HepG2 (cell line): ENCODE results near the gene FAM118B. TPM values are rescaled to one million over a fixed set of nuclear protein-coding genes. Genes with fewer than 3 reads are reported as not detected.

Experiments used
- ATAC-seq: fragments of 200-7000 bp; cut with Tn5 transposase; 3 replicates; pipeline ENCODE4 v1.9.1; 2020; ENCODE audit warnings: mild to moderate bottlenecking, moderate library complexity
- BruUV-seq: library from RNA; stranded (reverse); fragments of 400-500 nt; replicated peaks from 2 replicates; lab custom pipeline; 2021; lab: Mats Ljungman, UMichigan
- CTCF ChIA-PET: fragments of 300-600 bp; formaldehyde crosslinking; extraction: SDS; loops from one replicate; lab custom pipeline; 2021; ENCODE audit warnings: low total read pairs, inconsistent platforms, low intra/inter-chr PET ratio; lab: Yijun Ruan, JAX
- POLR2A ChIA-PET: fragments of 350-600 bp; sonication (Branson Sonifier 250); formaldehyde crosslinking; loops from one replicate; lab custom pipeline; 2020; ENCODE audit warnings: antibody characterized with exemption, inconsistent platforms; lab: Yijun Ruan, JAX
- DNase-seq: peaks from one replicate; pipeline ENCODE4 v3.0.0-alpha.2; 2015; ENCODE audit warnings: low spot score
- FAIRE-seq: peaks from 3 replicates; lab custom pipeline; 2011; peaks lifted over from hg19 to GRCh38; lab: Jason Lieb, UNC
- H2AFZ ChIP-seq: one replicate; pipeline ENCODE4 v1.6.1; 2011; ENCODE audit warnings: low read length, inconsistent platforms
- H3K27ac ChIP-seq: fragments of 300-600 bp; 3 replicates; pipeline ENCODE4 v1.8.0; 2011; ENCODE audit warnings: mixed run types, mild to moderate bottlenecking, mixed read lengths, low read length, inconsistent platforms; ENCODE audit not compliant: insufficient read depth; ENCODE audit errors: extremely low read length
- H3K27me3 ChIP-seq, 2 experiments: fragments of 200-600 bp in 1 of 2; 2 replicates in 1 of 2; 3 replicates in 1 of 2; pipeline versions ENCODE4 v1.6.0 to v1.8.0; 2011; ENCODE audit warnings: low read length in 2 of 2, mild to moderate bottlenecking in 2 of 2, moderate library complexity in 2 of 2, inconsistent platforms in 1 of 2; ENCODE audit not compliant: insufficient read depth in 2 of 2, control insufficient read depth in 1 of 2
- H3K36me3 ChIP-seq, 2 experiments: fragments of 200-600 bp in 1 of 2; replicated peaks in 1 of 2; 2 replicates in 1 of 2; 3 replicates in 1 of 2; pipeline versions ENCODE4 v1.5.1 to v1.8.0; 2011; ENCODE audit warnings: low read length in 2 of 2, inconsistent platforms in 1 of 2; ENCODE audit not compliant: insufficient read depth in 2 of 2, control insufficient read depth in 1 of 2
- H3K4me1 ChIP-seq: 2 replicates; pipeline ENCODE4 v1.5.1; 2012; ENCODE audit warnings: low read length, inconsistent platforms; ENCODE audit not compliant: insufficient read depth
- H3K4me2 ChIP-seq: 2 replicates; pipeline ENCODE4 v1.6.0; 2011; ENCODE audit warnings: low read depth, low read length, inconsistent platforms
- H3K4me3 ChIP-seq, 3 experiments: fragments of 200-600 bp in 1 of 3; sonication (generic), shearing (Covaris generic) in 1 of 3; replicated peaks in 1 of 3; 2 replicates each; pipeline ENCODE4 v1.5.1; 2011 to 2016; ENCODE audit warnings: low read length in 3 of 3, inconsistent platforms in 2 of 3, low read depth in 2 of 3, mild to moderate bottlenecking in 2 of 3, control low read depth in 1 of 3, mixed read lengths in 1 of 3; ENCODE audit not compliant: insufficient read depth in 1 of 3
- H3K79me2 ChIP-seq: one replicate; pipeline ENCODE4 v1.6.1; 2011; ENCODE audit warnings: low read length, inconsistent platforms; ENCODE audit not compliant: insufficient read depth
- H3K9ac ChIP-seq: 2 replicates; pipeline ENCODE4 v1.6.0; 2011; ENCODE audit warnings: mild to moderate bottlenecking, low read depth, low read length, inconsistent platforms; ENCODE audit not compliant: insufficient read depth
- H3K9me3 ChIP-seq: 2 replicates; pipeline ENCODE4 v1.5.1; 2012; ENCODE audit warnings: mild to moderate bottlenecking, low read length
- H4K20me1 ChIP-seq: 2 replicates; pipeline ENCODE4 v1.6.0; 2011; ENCODE audit warnings: inconsistent platforms, mild to moderate bottlenecking, low read length, moderate library complexity; ENCODE audit not compliant: insufficient read depth
- ARHGAP35 ChIP-seq: sonication (generic); formaldehyde crosslinking; IDR thresholded peaks from 2 replicates; pipeline ENCODE4 v1.9.0; 2022; ENCODE audit warnings: mild to moderate bottlenecking, inconsistent platforms, moderate library complexity, missing genetic modification reagents, borderline replicate concordance
- ATF7-NPFF ChIP-seq: sonication (generic); formaldehyde crosslinking; IDR thresholded peaks from 2 replicates; pipeline ENCODE4 v1.8.1; 2023; ENCODE audit warnings: mild to moderate bottlenecking, low read depth, missing genetic modification reagents, moderate library complexity
- GATAD1 ChIP-seq: IDR thresholded peaks from 2 replicates; pipeline ENCODE4 v1.6.1; 2016; ENCODE audit warnings: missing genetic modification reagents, missing compliant biosample characterization
- MXD4 ChIP-seq: IDR thresholded peaks from 2 replicates; pipeline ENCODE4 v1.6.1; 2016; ENCODE audit warnings: mild to moderate bottlenecking, missing biosample characterization, missing genetic modification reagents
- NBN ChIP-seq: fragments of 450-650 bp; conservative IDR thresholded peaks from 2 replicates; pipeline ENCODE4 v1.6.1; 2017
- PHF20 ChIP-seq: sonication (generic); formaldehyde crosslinking; IDR thresholded peaks from 2 replicates; pipeline ENCODE4 v1.5.0; 2020; ENCODE audit warnings: mild to moderate bottlenecking, missing genetic modification reagents
- TCF12 ChIP-seq, 2 experiments: fragments of 450-650 bp in 1 of 2; sonication (generic) in 1 of 2; formaldehyde crosslinking in 1 of 2; IDR thresholded peaks; 2 replicates each; pipeline versions ENCODE4 v1.6.1 to v1.8.0; 2017 to 2022; ENCODE audit warnings: antibody characterized with exemption in 1 of 2, mild to moderate bottlenecking in 1 of 2, missing genetic modification reagents in 1 of 2, moderate library complexity in 1 of 2
- ZNF30 ChIP-seq: sonication (generic); formaldehyde crosslinking; IDR thresholded peaks from 2 replicates; pipeline ENCODE4 v1.5.0; 2020; ENCODE audit warnings: mild to moderate bottlenecking, missing genetic modification reagents
- ZNF354B ChIP-seq: sonication (generic); formaldehyde crosslinking; IDR thresholded peaks from 2 replicates; pipeline ENCODE4 v1.8.0; 2022; ENCODE audit warnings: mild to moderate bottlenecking, missing genetic modification reagents
- WGBS: methylation state at CpG from one replicate; pipeline ENCODE4 v1.1.6; 2017; ENCODE audit warnings: low lambda C conversion rate; 5-methylcytosine and 5-hydroxymethylcytosine counted together
- in situ Hi-C: cut with HindIII; loops from 2 replicates; pipeline ENCODE4 v1.10.0; 2017; ENCODE audit warnings: low pct_unique_long_range_greater_than_20kb; ENCODE audit not compliant: extremely low pct_ligation_motif_present
- intact Hi-C: fragments of 100-400 bp; cut with micrococcal nuclease; formaldehyde crosslinking; loops from one replicate; pipeline ENCODE4 v1.10.0; 2022; ENCODE audit not compliant: unreplicated experiment
- polyA plus RNA-seq, 8 experiments: library from polyadenylated mRNA; depleted of rRNA in 3 of 8; stranded (reverse) in 7 of 8; unstranded in 1 of 8; fragments of >200 nt; fragmentation: Illumina TruSeq in 4 of 8; extraction: Trizol in 4 of 8; gene quantifications; 2 replicates each; pipeline versions ENCODE4 v1.2.1 to v1.2.3, GENCODE V29; 2011 to 2016; ENCODE audit warnings: low read depth in 4 of 8, missing spikeins in 1 of 8, mixed read lengths in 1 of 8; ENCODE audit not compliant: insufficient read depth in 1 of 8
- total RNA-seq, 5 experiments: library from RNA; depleted of rRNA; stranded (reverse); fragments of >200 nt; fragmentation: Illumina TruSeq; extraction: Trizol; gene quantifications; 2 replicates each; pipeline ENCODE4 v1.2.3, GENCODE V29; 2016; ENCODE audit warnings: low read depth in 1 of 5
- TF ChIP-seq, protein P1 (sequence below): sonication (generic); formaldehyde crosslinking; IDR thresholded peaks from 2 replicates; pipeline ENCODE4 v1.4.0; 2020; ENCODE audit warnings: missing genetic modification reagents
- TF ChIP-seq, protein P2 (sequence below): sonication (generic); formaldehyde crosslinking; IDR thresholded peaks from 2 replicates; pipeline ENCODE4 v1.5.1; 2020; ENCODE audit warnings: missing genetic modification reagents, mild to moderate bottlenecking, borderline replicate concordance
- TF ChIP-seq, protein P3 (sequence below): sonication (generic); formaldehyde crosslinking; IDR thresholded peaks from 2 replicates; pipeline ENCODE4 v1.4.0; 2020; ENCODE audit warnings: missing genetic modification reagents, borderline replicate concordance
- TF ChIP-seq, protein P4 (sequence below): sonication (generic); formaldehyde crosslinking; conservative IDR thresholded peaks from 2 replicates; pipeline ENCODE4 v1.5.0; 2020; ENCODE audit warnings: missing genetic modification reagents
- TF ChIP-seq, protein P5 (sequence below): sonication (generic); formaldehyde crosslinking; IDR thresholded peaks from 2 replicates; pipeline ENCODE4 v1.9.0; 2022; ENCODE audit warnings: low read depth, missing genetic modification reagents

Gene FAM118B
- total and polyA plus RNA-seq, 2 of the 13 experiments (the other 11 are each of a cell fraction or from before 2014, with no cell fraction given), result 10.2 to 25.7 TPM

DNA sequence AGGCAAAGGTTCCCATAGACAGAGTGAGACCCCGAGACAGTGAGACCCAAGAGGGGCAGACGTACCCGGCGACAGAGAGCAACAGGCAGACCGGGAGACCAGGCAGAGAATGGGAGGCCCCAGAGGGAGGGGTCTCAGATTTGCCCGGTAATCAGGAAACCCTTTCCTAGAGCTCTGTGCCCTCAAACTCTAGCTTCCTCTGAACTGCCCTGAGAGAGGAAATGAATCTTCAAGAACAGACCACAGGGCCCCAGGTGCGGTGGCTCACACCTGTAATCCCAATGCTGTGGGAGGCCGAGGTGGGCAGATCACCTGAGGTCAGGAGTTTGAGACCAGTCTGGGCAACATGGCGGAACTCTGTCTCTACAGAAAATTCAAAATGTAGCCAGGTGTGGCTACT, 47.8 kb upstream of the FAM118B start:
- peaks cover 0 to 1% of the 10 kb centered on the region in 2 experiments; a peak in 1 of 5 replicates for H3K27me3 ChIP-seq
- peak overlapping the region; percentile 42; the same call in 1 of the 2 replicates for H3K9ac ChIP-seq
- H3K79me2 ChIP-seq, result no peaks in the 10 kb centered on the region
- CTCF ChIA-PET, result no interaction called here
- no TSS peak for BruUV-seq
- peak overlapping the region; percentile 66 for H3K4me2 ChIP-seq
- H3K9me3 ChIP-seq, result no peaks in the 10 kb centered on the region
- 36% methylated on average over 9 of the region's 9 CpGs for WGBS
- peak; percentile 4 for ATAC-seq
- H3K4me3 ChIP-seq, result peak overlapping the region in 1 of 3 experiments; percentile 48; a peak in 3 of 6 replicates
- FAIRE-seq, result no peak
- peaks cover 89% of the 10 kb centered on the region for H3K4me1 ChIP-seq
- no peaks in the 10 kb centered on the region for H4K20me1 ChIP-seq
- POLR2A ChIA-PET, result interaction anchor here (0.9 to 1.8 kb wide), 8 partner anchors 11 to 49 kb away, joined by 3 to 20 read pairs (median 6); partner anchors contain the start of genes FAM118B and RPUSD4
- peak overlapping the region; percentile 58 for H3K27ac ChIP-seq
- no peaks in the 10 kb centered on the region for H3K36me3 ChIP-seq
- in situ Hi-C loops (no loop called here), intact Hi-C loops (no loop called here)
- no peak overlapping the region for H2AFZ ChIP-seq
- no peak for DNase-seq
- TF ChIP-seq TCF12 (IDR thresholded peaks at IDR 0.05) (no peak), TCF12 (CRISPR knock-in tag; IDR thresholded peaks at IDR 0.05) (no peak), ZNF30 (0 out of 2 replicates have a peak, but pooled peaks have one; percentile 13), ATF7-NPFF (CRISPR knock-in tag) (no peak), MXD4 (no peak), ARHGAP35 (no peak), ZNF354B (CRISPR knock-in tag) (no peak), GATAD1 (no peak), NBN (no peak), PHF20 (CRISPR knock-in tag) (no peak)
- TF ChIP-seq, protein P1, sequence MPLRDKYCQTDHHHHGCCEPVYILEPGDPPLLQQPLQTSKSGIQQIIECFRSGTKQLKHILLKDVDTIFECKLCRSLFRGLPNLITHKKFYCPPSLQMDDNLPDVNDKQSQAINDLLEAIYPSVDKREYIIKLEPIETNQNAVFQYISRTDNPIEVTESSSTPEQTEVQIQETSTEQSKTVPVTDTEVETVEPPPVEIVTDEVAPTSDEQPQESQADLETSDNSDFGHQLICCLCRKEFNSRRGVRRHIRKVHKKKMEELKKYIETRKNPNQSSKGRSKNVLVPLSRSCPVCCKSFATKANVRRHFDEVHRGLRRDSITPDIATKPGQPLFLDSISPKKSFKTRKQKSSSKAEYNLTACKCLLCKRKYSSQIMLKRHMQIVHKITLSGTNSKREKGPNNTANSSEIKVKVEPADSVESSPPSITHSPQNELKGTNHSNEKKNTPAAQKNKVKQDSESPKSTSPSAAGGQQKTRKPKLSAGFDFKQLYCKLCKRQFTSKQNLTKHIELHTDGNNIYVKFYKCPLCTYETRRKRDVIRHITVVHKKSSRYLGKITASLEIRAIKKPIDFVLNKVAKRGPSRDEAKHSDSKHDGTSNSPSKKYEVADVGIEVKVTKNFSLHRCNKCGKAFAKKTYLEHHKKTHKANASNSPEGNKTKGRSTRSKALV, result no peak
- TF ChIP-seq, protein P2, sequence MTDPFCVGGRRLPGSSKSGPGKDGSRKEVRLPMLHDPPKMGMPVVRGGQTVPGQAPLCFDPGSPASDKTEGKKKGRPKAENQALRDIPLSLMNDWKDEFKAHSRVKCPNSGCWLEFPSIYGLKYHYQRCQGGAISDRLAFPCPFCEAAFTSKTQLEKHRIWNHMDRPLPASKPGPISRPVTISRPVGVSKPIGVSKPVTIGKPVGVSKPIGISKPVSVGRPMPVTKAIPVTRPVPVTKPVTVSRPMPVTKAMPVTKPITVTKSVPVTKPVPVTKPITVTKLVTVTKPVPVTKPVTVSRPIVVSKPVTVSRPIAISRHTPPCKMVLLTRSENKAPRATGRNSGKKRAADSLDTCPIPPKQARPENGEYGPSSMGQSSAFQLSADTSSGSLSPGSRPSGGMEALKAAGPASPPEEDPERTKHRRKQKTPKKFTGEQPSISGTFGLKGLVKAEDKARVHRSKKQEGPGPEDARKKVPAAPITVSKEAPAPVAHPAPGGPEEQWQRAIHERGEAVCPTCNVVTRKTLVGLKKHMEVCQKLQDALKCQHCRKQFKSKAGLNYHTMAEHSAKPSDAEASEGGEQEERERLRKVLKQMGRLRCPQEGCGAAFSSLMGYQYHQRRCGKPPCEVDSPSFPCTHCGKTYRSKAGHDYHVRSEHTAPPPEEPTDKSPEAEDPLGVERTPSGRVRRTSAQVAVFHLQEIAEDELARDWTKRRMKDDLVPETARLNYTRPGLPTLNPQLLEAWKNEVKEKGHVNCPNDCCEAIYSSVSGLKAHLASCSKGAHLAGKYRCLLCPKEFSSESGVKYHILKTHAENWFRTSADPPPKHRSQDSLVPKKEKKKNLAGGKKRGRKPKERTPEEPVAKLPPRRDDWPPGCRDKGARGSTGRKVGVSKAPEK (CRISPR knock-in tag), result no peak
- TF ChIP-seq, protein P3, sequence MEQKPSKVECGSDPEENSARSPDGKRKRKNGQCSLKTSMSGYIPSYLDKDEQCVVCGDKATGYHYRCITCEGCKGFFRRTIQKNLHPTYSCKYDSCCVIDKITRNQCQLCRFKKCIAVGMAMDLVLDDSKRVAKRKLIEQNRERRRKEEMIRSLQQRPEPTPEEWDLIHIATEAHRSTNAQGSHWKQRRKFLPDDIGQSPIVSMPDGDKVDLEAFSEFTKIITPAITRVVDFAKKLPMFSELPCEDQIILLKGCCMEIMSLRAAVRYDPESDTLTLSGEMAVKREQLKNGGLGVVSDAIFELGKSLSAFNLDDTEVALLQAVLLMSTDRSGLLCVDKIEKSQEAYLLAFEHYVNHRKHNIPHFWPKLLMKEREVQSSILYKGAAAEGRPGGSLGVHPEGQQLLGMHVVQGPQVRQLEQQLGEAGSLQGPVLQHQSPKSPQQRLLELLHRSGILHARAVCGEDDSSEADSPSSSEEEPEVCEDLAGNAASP (CRISPR knock-in tag), result no peak
- TF ChIP-seq, protein P4, sequence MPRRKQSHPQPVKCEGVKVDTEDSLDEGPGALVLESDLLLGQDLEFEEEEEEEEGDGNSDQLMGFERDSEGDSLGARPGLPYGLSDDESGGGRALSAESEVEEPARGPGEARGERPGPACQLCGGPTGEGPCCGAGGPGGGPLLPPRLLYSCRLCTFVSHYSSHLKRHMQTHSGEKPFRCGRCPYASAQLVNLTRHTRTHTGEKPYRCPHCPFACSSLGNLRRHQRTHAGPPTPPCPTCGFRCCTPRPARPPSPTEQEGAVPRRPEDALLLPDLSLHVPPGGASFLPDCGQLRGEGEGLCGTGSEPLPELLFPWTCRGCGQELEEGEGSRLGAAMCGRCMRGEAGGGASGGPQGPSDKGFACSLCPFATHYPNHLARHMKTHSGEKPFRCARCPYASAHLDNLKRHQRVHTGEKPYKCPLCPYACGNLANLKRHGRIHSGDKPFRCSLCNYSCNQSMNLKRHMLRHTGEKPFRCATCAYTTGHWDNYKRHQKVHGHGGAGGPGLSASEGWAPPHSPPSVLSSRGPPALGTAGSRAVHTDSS (CRISPR knock-in tag), result no peak
- TF ChIP-seq, protein P5, sequence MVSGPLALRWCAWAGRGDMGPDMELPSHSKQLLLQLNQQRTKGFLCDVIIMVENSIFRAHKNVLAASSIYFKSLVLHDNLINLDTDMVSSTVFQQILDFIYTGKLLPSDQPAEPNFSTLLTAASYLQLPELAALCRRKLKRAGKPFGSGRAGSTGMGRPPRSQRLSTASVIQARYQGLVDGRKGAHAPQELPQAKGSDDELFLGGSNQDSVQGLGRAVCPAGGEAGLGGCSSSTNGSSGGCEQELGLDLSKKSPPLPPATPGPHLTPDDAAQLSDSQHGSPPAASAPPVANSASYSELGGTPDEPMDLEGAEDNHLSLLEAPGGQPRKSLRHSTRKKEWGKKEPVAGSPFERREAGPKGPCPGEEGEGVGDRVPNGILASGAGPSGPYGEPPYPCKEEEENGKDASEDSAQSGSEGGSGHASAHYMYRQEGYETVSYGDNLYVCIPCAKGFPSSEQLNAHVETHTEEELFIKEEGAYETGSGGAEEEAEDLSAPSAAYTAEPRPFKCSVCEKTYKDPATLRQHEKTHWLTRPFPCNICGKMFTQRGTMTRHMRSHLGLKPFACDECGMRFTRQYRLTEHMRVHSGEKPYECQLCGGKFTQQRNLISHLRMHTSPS (CRISPR knock-in tag), result no peak
